Measurements from ENCODE around the gene HAND1.

- TF ChIP-seq CTCF (IDR thresholded peaks at IDR 0.05) (no peak), POLR2A (IDR thresholded peaks at IDR 0.05) (no peak)
These were observed 1.4 kb downstream of the HAND1 start for GRCh38 chr5:154476354-154477205.
